ENCODE results near the gene EHBP1L1.

The EHBP1L1 gene

GRCh38 chr11:65546217-65546958, 29.5 kb upstream of the EHBP1L1 start:
- ATAC-seq = no peak; the same call in 2 of the 3 replicates
- TF ChIP-seq POU6F1 (CRISPR knock-in tag; IDR thresholded peaks at IDR 0.05; ENCODE audit: borderline replicate concordance, low read depth) = no peak
- TF ChIP-seq TOX (CRISPR knock-in tag; IDR thresholded peaks at IDR 0.05; ENCODE audit: borderline replicate concordance) = no peak
- no peak for TF ChIP-seq TSHZ2 (CRISPR knock-in tag; IDR thresholded peaks at IDR 0.05)
- no peak for TF ChIP-seq RARB (CRISPR knock-in tag; IDR thresholded peaks at IDR 0.05)
- no peak for TF ChIP-seq ARNTL (CRISPR knock-in tag; IDR thresholded peaks at IDR 0.05; ENCODE audit: borderline replicate concordance, low read depth)
- TF ChIP-seq GLIS3 (CRISPR knock-in tag; IDR thresholded peaks at IDR 0.05) = no peak
- TF ChIP-seq TCF4 (CRISPR knock-in tag; IDR thresholded peaks at IDR 0.05; ENCODE audit: borderline replicate concordance) = no peak
- TF ChIP-seq PPARA (CRISPR knock-in tag; IDR thresholded peaks at IDR 0.05; ENCODE audit: borderline replicate concordance) = no peak
- TF ChIP-seq OSR1 (CRISPR knock-in tag; IDR thresholded peaks at IDR 0.05) = no peak
- TF ChIP-seq ISL1 (CRISPR knock-in tag; IDR thresholded peaks at IDR 0.05) = no peak
- no peak for TF ChIP-seq ZNF8 (CRISPR knock-in tag; IDR thresholded peaks at IDR 0.05)

DNA sequence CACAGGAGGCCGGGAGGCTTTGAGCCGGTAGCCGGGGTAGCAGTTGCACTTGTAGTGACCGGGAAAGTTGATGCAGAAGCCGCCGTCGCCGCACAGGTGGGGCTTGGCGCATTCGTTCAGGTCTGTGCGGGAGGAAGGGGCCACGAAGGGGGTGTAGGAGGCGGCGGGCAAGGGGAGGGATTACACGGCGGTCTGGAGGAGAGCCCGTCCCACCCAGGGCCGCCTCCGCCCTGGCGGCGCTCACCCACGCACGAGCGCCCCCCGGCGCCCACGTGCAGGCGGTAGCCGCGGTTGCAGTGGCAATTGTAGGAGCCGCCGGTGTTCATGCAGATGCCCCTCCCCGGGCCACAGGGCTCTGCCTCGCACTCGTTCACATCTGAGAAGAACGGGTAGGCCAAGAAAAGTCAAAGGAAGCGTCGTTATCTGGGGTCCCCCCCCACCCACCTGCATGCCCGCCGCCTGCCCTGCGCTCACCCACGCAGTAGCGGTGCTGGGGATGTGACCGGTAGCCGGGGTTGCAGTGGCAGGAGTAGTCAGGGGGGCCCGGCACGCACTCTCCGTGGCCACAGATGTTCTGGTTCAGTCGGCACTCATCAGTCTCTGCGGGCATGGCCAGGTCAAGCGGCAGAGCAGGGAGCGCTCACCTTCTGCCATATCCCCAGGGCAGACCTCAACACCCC, 28.3 kb upstream of the EHBP1L1 start:
- no peak for ATAC-seq
- TF ChIP-seq ZC3H10 (CRISPR knock-in tag; IDR thresholded peaks at IDR 0.05) (no peak), ESRRG (CRISPR knock-in tag; IDR thresholded peaks at IDR 0.05) (no peak), TOX (CRISPR knock-in tag; IDR thresholded peaks at IDR 0.05; ENCODE audit: borderline replicate concordance) (no peak), GLIS3 (CRISPR knock-in tag; IDR thresholded peaks at IDR 0.05) (no peak), CSDC2 (CRISPR knock-in tag; IDR thresholded peaks at IDR 0.05) (no peak), ZNF8 (CRISPR knock-in tag; IDR thresholded peaks at IDR 0.05) (no peak), ZFP30 (CRISPR knock-in tag; IDR thresholded peaks at IDR 0.05) (no peak), ZNF70 (CRISPR knock-in tag; IDR thresholded peaks at IDR 0.05) (no peak), SNAI2 (CRISPR knock-in tag; IDR thresholded peaks at IDR 0.05) (no peak), CSRNP3 (CRISPR knock-in tag; IDR thresholded peaks at IDR 0.05) (no peak), ZNF565 (CRISPR knock-in tag; conservative IDR thresholded peaks at IDR 0.05; ENCODE audit: low read depth) (no peak), POU6F1 (CRISPR knock-in tag; IDR thresholded peaks at IDR 0.05; ENCODE audit: borderline replicate concordance, low read depth) (no peak), TCF4 (CRISPR knock-in tag; IDR thresholded peaks at IDR 0.05; ENCODE audit: borderline replicate concordance) (no peak)
- TF ChIP-seq, protein P1, sequence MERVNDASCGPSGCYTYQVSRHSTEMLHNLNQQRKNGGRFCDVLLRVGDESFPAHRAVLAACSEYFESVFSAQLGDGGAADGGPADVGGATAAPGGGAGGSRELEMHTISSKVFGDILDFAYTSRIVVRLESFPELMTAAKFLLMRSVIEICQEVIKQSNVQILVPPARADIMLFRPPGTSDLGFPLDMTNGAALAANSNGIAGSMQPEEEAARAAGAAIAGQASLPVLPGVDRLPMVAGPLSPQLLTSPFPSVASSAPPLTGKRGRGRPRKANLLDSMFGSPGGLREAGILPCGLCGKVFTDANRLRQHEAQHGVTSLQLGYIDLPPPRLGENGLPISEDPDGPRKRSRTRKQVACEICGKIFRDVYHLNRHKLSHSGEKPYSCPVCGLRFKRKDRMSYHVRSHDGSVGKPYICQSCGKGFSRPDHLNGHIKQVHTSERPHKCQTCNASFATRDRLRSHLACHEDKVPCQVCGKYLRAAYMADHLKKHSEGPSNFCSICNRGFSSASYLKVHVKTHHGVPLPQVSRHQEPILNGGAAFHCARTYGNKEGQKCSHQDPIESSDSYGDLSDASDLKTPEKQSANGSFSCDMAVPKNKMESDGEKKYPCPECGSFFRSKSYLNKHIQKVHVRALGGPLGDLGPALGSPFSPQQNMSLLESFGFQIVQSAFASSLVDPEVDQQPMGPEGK (CRISPR knock-in tag; IDR thresholded peaks at IDR 0.05; ENCODE audit: borderline replicate concordance) = no peak
